SH-SY5Y (cell line): Measurements from ENCODE around the gene POMZP3.
"Not testable (repeated sequence)": the region's sequence is repeated elsewhere in the genome, so short reads cannot be mapped to it uniquely, and the experiment has no call there.

Experiments used
- GATA2 ChIP-seq: IDR thresholded peaks from 2 replicates; pipeline ENCODE4 v1.6.1; 2011; ENCODE audit warnings: mild to moderate bottlenecking, low read depth, low read length
- GATA3 ChIP-seq: IDR thresholded peaks from 2 replicates; pipeline ENCODE4 v1.6.1; 2011; ENCODE audit warnings: low read depth, mild to moderate bottlenecking, low read length, moderate library complexity

The POMZP3 gene

GRCh38 chr7:76626989-76627642 lies at the start of gene POMZP3:
TSS of gene POMZP3 (minus strand) at chr7:76627279. CDS start at chr7:76626064, 1,215 bp downstream.
- not testable (repeated sequence) for TF ChIP-seq GATA3, GATA2
